Measurements from ENCODE around the gene ZNF226. TPM values are rescaled to one million over a fixed set of nuclear protein-coding genes. Genes with fewer than 3 reads are reported as not detected.

Gene ZNF226
- 46.3 and 53.2 TPM in 2 replicates for polyA plus RNA-seq (2011; rRNA removed)
- 10.4 and 10.6 TPM in 2 replicates for polyA plus RNA-seq (2012; cell fraction: cytosol; rRNA removed)
- polyA plus RNA-seq (2012; cell fraction: nucleus; rRNA removed), result 5.0 and 9.9 TPM in 2 replicates
- 26.8 to 27.6 TPM (median 27.2 TPM) in 3 replicates for polyA plus RNA-seq (2017; fragmentation: RNase III; extraction: RNeasy Plus Mini Kit Qiagen cat#74134 plus additional on column Dnase treatment)
- polyA minus RNA-seq (2011; rRNA and poly(A)+ RNA removed), result 11.6 and 14.3 TPM in 2 replicates

DNA sequence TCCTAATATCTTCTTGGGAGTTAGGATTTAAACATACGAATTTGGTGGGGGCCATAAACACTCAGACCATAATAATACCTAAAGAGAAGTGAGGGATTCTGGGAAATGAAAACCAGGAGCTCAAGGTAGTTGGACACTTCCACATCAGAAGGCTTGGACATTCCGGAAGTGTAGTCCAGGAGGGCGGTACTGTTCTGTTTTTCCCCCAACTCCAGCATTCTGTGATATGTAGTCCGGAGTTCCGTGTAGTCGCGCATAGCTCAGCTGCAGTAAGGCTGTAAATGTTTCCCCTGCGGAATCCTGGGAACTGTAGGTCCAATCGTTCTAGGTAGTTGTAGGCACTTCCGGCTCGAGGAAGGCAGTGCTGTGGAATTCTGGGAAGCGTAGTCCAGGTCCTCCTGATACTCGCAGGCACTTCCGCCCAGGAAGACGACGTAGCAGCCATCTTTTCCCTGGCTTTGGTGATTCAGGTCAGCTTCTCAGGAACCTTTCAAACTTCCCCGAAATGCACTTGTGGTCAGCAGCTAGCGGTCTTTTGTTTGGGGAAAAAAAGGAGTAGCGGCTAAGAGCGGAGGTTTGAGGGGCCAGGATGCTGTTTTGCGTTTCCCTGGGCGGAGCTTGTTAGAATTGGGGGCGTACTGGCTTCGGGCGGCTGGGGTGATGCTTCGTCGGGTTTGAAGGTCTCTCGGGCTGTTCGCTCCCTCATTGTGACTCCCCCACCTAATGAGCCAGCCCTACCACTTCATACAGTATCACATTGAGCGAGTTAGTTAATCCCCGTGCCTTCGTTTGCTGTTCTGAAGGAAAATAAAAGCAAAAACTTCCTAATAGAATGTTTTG, at the start of gene ZNF226:
ZNF226 (plus strand) TSS at position 428 of the 840 bp plus-strand sequence. CDS start 4,981 bp downstream, outside the sequence.
- FAIRE-seq (peak; percentile 98), DNase-seq (ENCODE audit: low read depth in 1 of 2, low spot score in 1 of 2) (peak; percentile 98 to 100), ATAC-seq (peak; percentile 99)
- WGBS (ENCODE audit: missing lambda C conversion rate), result under 1% methylated on average over 32 of the region's 32 CpGs
- Histone ChIP-seq H3K4me3 (peak within 1 kb of the TSS; percentile 71), H3K9me3 (peaks cover 83% of the 10 kb centered on the region), H3K4me2 (peak within 1 kb of the TSS; percentile 80), H3K4me1 (0 out of 3 replicates have a peak, but pooled peaks cover 4% of the 10 kb centered on the region), H3K27ac (peak within 1 kb of the TSS; percentile 81 to 89)
- CTCF ChIA-PET, result interaction anchor here (0.9 kb wide), 1 partner anchor 15 kb away, joined by 3 read pairs; no protein-coding TSS in a partner anchor
- POLR2A ChIA-PET, result interaction anchor here (0.7 to 2.0 kb wide), 10 partner anchors 11 to 335 kb away, joined by 3 to 27 read pairs (median 4); partner anchors contain the start of genes ZNF180, ZNF221, ZNF225 and ZNF227
- TF ChIP-seq JUN (IDR thresholded peaks at IDR 0.05) (peak; percentile 79 to 80), NFE2L2 (conservative IDR thresholded peaks at IDR 0.05; ENCODE audit: low read length) (no peak; the same call in 1 of the 2 replicates), MYC (IDR thresholded peaks at IDR 0.05; ENCODE audit: borderline replicate concordance, low read length) (peak; percentile 42; the same call in 1 of the 2 replicates), EHMT2 (IDR thresholded peaks at IDR 0.05; ENCODE audit: low read depth) (no peak), CBX2 (IDR thresholded peaks at IDR 0.05; ENCODE audit: borderline replicate concordance, low read depth) (no peak), RFX5 (IDR thresholded peaks at IDR 0.05) (0 out of 2 replicates have a peak, but pooled peaks have one; percentile 9), RNF2 (IDR thresholded peaks at IDR 0.05; ENCODE audit: borderline replicate concordance, low read depth) (no peak), RAD21 (conservative IDR thresholded peaks at IDR 0.05 in 1 of 2, IDR thresholded peaks at IDR 0.05 in 1 of 2) (no peak), POLR2AphosphoS2 (conservative IDR thresholded peaks at IDR 0.05; ENCODE audit: low read length) (no peak), EP300 (IDR thresholded peaks at IDR 0.05) (no peak), FOXS1 (CRISPR knock-in tag; IDR thresholded peaks at IDR 0.05) (no peak), HOXB5 (CRISPR knock-in tag; IDR thresholded peaks at IDR 0.05) (no peak), BHLHE40 (IDR thresholded peaks at IDR 0.05; ENCODE audit: low read depth, low read length) (no peak), HOXA7 (CRISPR knock-in tag; IDR thresholded peaks at IDR 0.05) (no peak), SMC3 (IDR thresholded peaks at IDR 0.05) (no peak), CBX8 (IDR thresholded peaks at IDR 0.05) (no peak), KDM5A (IDR thresholded peaks at IDR 0.05) (no peak), HDAC2 (IDR thresholded peaks at IDR 0.05) (no peak), RCOR1 (IDR thresholded peaks at IDR 0.05; ENCODE audit: low read depth, low read length) (no peak), RARB (CRISPR knock-in tag; IDR thresholded peaks at IDR 0.05) (no peak), PHF8 (IDR thresholded peaks at IDR 0.05; ENCODE audit: borderline replicate concordance, low read depth) (peak; percentile 23; the same call in 1 of the 2 replicates), GATA3 (IDR thresholded peaks at IDR 0.05; ENCODE audit: borderline replicate concordance) (peak; percentile 53; the same call in 1 of the 2 replicates), ZNF302 (CRISPR knock-in tag; IDR thresholded peaks at IDR 0.05) (no peak), SREBF2 (IDR thresholded peaks at IDR 0.05) (no peak), NR3C1 (IDR thresholded peaks at IDR 0.05) (no peak), FOSB (CRISPR knock-in tag; IDR thresholded peaks at IDR 0.05) (no peak), TP53 (CRISPR knock-in tag; IDR thresholded peaks at IDR 0.05) (no peak), ESRRA (IDR thresholded peaks at IDR 0.05; ENCODE audit: borderline replicate concordance, low read length) (no peak)
- TF ChIP-seq, protein P1, sequence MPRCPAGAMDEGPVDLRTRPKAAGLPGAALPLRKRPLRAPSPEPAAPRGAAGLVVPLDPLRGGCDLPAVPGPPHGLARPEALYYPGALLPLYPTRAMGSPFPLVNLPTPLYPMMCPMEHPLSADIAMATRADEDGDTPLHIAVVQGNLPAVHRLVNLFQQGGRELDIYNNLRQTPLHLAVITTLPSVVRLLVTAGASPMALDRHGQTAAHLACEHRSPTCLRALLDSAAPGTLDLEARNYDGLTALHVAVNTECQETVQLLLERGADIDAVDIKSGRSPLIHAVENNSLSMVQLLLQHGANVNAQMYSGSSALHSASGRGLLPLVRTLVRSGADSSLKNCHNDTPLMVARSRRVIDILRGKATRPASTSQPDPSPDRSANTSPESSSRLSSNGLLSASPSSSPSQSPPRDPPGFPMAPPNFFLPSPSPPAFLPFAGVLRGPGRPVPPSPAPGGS (IDR thresholded peaks at IDR 0.05), result peak; percentile 70; the same call in 2 of the 3 replicates
- TF ChIP-seq, protein P2, sequence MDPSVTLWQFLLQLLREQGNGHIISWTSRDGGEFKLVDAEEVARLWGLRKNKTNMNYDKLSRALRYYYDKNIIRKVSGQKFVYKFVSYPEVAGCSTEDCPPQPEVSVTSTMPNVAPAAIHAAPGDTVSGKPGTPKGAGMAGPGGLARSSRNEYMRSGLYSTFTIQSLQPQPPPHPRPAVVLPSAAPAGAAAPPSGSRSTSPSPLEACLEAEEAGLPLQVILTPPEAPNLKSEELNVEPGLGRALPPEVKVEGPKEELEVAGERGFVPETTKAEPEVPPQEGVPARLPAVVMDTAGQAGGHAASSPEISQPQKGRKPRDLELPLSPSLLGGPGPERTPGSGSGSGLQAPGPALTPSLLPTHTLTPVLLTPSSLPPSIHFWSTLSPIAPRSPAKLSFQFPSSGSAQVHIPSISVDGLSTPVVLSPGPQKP (IDR thresholded peaks at IDR 0.05; ENCODE audit: low read depth, low read length), result no peak
- TF ChIP-seq, protein P3, sequence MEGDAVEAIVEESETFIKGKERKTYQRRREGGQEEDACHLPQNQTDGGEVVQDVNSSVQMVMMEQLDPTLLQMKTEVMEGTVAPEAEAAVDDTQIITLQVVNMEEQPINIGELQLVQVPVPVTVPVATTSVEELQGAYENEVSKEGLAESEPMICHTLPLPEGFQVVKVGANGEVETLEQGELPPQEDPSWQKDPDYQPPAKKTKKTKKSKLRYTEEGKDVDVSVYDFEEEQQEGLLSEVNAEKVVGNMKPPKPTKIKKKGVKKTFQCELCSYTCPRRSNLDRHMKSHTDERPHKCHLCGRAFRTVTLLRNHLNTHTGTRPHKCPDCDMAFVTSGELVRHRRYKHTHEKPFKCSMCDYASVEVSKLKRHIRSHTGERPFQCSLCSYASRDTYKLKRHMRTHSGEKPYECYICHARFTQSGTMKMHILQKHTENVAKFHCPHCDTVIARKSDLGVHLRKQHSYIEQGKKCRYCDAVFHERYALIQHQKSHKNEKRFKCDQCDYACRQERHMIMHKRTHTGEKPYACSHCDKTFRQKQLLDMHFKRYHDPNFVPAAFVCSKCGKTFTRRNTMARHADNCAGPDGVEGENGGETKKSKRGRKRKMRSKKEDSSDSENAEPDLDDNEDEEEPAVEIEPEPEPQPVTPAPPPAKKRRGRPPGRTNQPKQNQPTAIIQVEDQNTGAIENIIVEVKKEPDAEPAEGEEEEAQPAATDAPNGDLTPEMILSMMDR (IDR thresholded peaks at IDR 0.05), result no peak
- TF ChIP-seq, protein P4, sequence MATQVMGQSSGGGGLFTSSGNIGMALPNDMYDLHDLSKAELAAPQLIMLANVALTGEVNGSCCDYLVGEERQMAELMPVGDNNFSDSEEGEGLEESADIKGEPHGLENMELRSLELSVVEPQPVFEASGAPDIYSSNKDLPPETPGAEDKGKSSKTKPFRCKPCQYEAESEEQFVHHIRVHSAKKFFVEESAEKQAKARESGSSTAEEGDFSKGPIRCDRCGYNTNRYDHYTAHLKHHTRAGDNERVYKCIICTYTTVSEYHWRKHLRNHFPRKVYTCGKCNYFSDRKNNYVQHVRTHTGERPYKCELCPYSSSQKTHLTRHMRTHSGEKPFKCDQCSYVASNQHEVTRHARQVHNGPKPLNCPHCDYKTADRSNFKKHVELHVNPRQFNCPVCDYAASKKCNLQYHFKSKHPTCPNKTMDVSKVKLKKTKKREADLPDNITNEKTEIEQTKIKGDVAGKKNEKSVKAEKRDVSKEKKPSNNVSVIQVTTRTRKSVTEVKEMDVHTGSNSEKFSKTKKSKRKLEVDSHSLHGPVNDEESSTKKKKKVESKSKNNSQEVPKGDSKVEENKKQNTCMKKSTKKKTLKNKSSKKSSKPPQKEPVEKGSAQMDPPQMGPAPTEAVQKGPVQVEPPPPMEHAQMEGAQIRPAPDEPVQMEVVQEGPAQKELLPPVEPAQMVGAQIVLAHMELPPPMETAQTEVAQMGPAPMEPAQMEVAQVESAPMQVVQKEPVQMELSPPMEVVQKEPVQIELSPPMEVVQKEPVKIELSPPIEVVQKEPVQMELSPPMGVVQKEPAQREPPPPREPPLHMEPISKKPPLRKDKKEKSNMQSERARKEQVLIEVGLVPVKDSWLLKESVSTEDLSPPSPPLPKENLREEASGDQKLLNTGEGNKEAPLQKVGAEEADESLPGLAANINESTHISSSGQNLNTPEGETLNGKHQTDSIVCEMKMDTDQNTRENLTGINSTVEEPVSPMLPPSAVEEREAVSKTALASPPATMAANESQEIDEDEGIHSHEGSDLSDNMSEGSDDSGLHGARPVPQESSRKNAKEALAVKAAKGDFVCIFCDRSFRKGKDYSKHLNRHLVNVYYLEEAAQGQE (IDR thresholded peaks at IDR 0.05), result no peak

All from A549 (cell line).